A673 (cell line): ENCODE measurements around the gene LENG1. TPM values are rescaled to one million over a fixed set of nuclear protein-coding genes. Genes with fewer than 3 reads are reported as not detected.

Experiments
- BruUV-seq: library from RNA; stranded (reverse); fragments of 400-500 nt; replicated peaks from 2 replicates; lab custom pipeline; 2021; lab: Mats Ljungman, UMichigan
- CTCF ChIA-PET: fragments of 300-600 bp; sonication (Branson Sonifier 250); formaldehyde crosslinking; loops from one replicate; lab custom pipeline; 2022; ENCODE audit warnings: antibody characterized with exemption; lab: Charles Lee
- POLR2A ChIA-PET: fragments of 300-600 bp; sonication (Branson Sonifier 250); formaldehyde crosslinking; loops from one replicate; lab custom pipeline; 2022; ENCODE audit warnings: antibody characterized with exemption; ENCODE audit not compliant: low non-redundant PET; lab: Charles Lee
- DNase-seq: peaks from one replicate; pipeline ENCODE4 v3.0.0-alpha.2; 2015; ENCODE audit warnings: low spot score
- H3K27ac ChIP-seq: fragments of 200-600 bp; sonication (generic); 2 replicates; pipeline ENCODE4 v1.5.1; 2016; ENCODE audit warnings: mixed run types, low read depth, mild to moderate bottlenecking, mixed read lengths, antibody characterized with exemption, low read length; ENCODE audit not compliant: poor library complexity, severe bottlenecking
- H3K27me3 ChIP-seq: fragments of 200-600 bp; sonication (generic); replicated peaks from 2 replicates; pipeline ENCODE4 v1.6.1; 2017; ENCODE audit warnings: mixed run types, low read depth, mild to moderate bottlenecking, mixed read lengths, antibody characterized with exemption, low read length; ENCODE audit not compliant: insufficient read depth, poor library complexity
- H3K36me3 ChIP-seq: fragments of 200-600 bp; sonication (generic); 2 replicates; pipeline ENCODE4 v1.6.1; 2016; ENCODE audit warnings: mixed run types, mild to moderate bottlenecking, mixed read lengths, antibody characterized with exemption, low read length; ENCODE audit not compliant: insufficient read depth, poor library complexity, severe bottlenecking
- H3K4me1 ChIP-seq: fragments of 200-600 bp; sonication (generic); 2 replicates; pipeline ENCODE4 v1.6.1; 2017; ENCODE audit warnings: mixed run types, mild to moderate bottlenecking, mixed read lengths, antibody characterized with exemption, low read length; ENCODE audit not compliant: insufficient read depth, poor library complexity, severe bottlenecking
- H3K4me3 ChIP-seq: fragments of 200-600 bp; sonication (generic); 2 replicates; pipeline ENCODE4 v1.5.1; 2016; ENCODE audit warnings: low read depth, mixed run types, mild to moderate bottlenecking, mixed read lengths, low read length; ENCODE audit not compliant: poor library complexity, severe bottlenecking
- H3K9me3 ChIP-seq: fragments of 200-600 bp; sonication (generic); 2 replicates; pipeline ENCODE4 v1.6.1; 2016; ENCODE audit warnings: mixed run types, low read depth, mild to moderate bottlenecking, mixed read lengths, antibody characterized with exemption, low read length; ENCODE audit not compliant: poor library complexity, severe bottlenecking
- EZH2 ChIP-seq: fragments of 200-600 bp; sonication (generic); IDR thresholded peaks from 2 replicates; pipeline ENCODE4 v1.6.1; 2017; ENCODE audit warnings: borderline replicate concordance, low read depth, mild to moderate bottlenecking, mixed read lengths, antibody characterized with exemption, low read length; ENCODE audit not compliant: poor library complexity, severe bottlenecking
- intact Hi-C: fragments of 100-400 bp; cut with micrococcal nuclease; formaldehyde crosslinking; loops from one replicate; pipeline ENCODE4 v1.10.0; 2022; ENCODE audit not compliant: unreplicated experiment
- total RNA-seq: library from RNA; stranded (reverse); gene quantifications from 2 replicates; pipeline ENCODE4 v1.2.3, GENCODE V29; 2021
- TF ChIP-seq, protein P1 (sequence below): fragments of 300-800, 200-600 bp; sonication (generic); conservative IDR thresholded peaks from 2 replicates; pipeline ENCODE4 v1.5.1; 2017; ENCODE audit warnings: low read depth, mild to moderate bottlenecking, antibody characterized with exemption, low read length, moderate library complexity, mixed read lengths

The LENG1 gene
- total RNA-seq, 1 experiment from 2014 or later = 9.7 TPM

DNA sequence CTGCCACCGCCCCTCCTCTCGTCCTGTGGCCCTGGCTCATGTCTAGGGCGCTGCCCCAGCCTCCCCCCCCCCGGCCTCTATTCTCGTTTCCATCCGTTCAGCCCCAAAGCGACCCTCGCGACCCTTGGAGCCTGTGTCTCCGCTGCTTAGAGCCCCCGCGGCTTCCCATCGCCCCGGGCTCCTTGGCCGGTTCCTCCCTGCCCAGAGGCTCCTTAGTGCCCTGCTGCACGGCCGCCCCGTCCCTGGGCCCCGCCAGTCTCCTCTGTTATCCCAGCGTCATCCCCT, 31.1 kb downstream of the LENG1 start:
- CTCF ChIA-PET = no interaction called here
- TF ChIP-seq, protein P1, sequence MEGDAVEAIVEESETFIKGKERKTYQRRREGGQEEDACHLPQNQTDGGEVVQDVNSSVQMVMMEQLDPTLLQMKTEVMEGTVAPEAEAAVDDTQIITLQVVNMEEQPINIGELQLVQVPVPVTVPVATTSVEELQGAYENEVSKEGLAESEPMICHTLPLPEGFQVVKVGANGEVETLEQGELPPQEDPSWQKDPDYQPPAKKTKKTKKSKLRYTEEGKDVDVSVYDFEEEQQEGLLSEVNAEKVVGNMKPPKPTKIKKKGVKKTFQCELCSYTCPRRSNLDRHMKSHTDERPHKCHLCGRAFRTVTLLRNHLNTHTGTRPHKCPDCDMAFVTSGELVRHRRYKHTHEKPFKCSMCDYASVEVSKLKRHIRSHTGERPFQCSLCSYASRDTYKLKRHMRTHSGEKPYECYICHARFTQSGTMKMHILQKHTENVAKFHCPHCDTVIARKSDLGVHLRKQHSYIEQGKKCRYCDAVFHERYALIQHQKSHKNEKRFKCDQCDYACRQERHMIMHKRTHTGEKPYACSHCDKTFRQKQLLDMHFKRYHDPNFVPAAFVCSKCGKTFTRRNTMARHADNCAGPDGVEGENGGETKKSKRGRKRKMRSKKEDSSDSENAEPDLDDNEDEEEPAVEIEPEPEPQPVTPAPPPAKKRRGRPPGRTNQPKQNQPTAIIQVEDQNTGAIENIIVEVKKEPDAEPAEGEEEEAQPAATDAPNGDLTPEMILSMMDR = no peak
- no peak for TF ChIP-seq EZH2
- no peak overlapping the region for H3K4me3 ChIP-seq
- H3K36me3 ChIP-seq = peaks cover 51% of the 10 kb centered on the region
- no peak overlapping the region for H3K27ac ChIP-seq
- no TSS peak for BruUV-seq
- H3K4me1 ChIP-seq = no peaks in the 10 kb centered on the region
- DNase-seq = no peak
- no peaks in the 10 kb centered on the region for H3K27me3 ChIP-seq
- no peaks in the 10 kb centered on the region for H3K9me3 ChIP-seq
- POLR2A ChIA-PET = no interaction called here
- intact Hi-C loops = no loop called here

- CTCF ChIA-PET = no interaction called here
- BruUV-seq = no TSS peak
- H3K27ac ChIP-seq = no peak overlapping the region
- no peak overlapping the region for H3K4me3 ChIP-seq
- no peaks in the 10 kb centered on the region for H3K27me3 ChIP-seq
- POLR2A ChIA-PET = no interaction called here
- peaks cover 51% of the 10 kb centered on the region for H3K36me3 ChIP-seq
- intact Hi-C loops = no loop called here
- no peak for DNase-seq
- H3K4me1 ChIP-seq = no peaks in the 10 kb centered on the region
- no peaks in the 10 kb centered on the region for H3K9me3 ChIP-seq
- TF ChIP-seq, protein P1 = no peak
- no peak for TF ChIP-seq EZH2
Observed at GRCh38 chr19:54127688-54128440, 31.7 kb downstream of the LENG1 start.

- Histone ChIP-seq H3K27ac (no peak overlapping the region), H3K9me3 (no peaks in the 10 kb centered on the region), H3K36me3 (peaks cover 58% of the 10 kb centered on the region), H3K4me1 (no peaks in the 10 kb centered on the region), H3K4me3 (no peak overlapping the region), H3K27me3 (no peaks in the 10 kb centered on the region)
- DNase-seq = no peak
- CTCF ChIA-PET = no interaction called here
- no TSS peak for BruUV-seq
- TF ChIP-seq, protein P1 = no peak
- no peak for TF ChIP-seq EZH2
- intact Hi-C loops = no loop called here
- POLR2A ChIA-PET = no interaction called here
Observed at GRCh38 chr19:54125713-54126112, 33.8 kb downstream of the LENG1 start.
